K562 (cell line): ENCODE data around the gene TMC8. TPM values are rescaled to one million over a fixed set of nuclear protein-coding genes. Genes with fewer than 3 reads are reported as not detected.

Experiments used
- HDAC1 ChIP-seq, 2 experiments: fragments of 450-650 bp; IDR thresholded peaks; 2 replicates each; pipeline ENCODE4 v1.6.1; 2016 to 2017; ENCODE audit warnings: inconsistent platforms in 1 of 2, mild to moderate bottlenecking in 1 of 2, moderate library complexity in 1 of 2
- HLTF ChIP-seq: fragments of 450-650 bp; IDR thresholded peaks from 2 replicates; pipeline ENCODE4 v1.6.1; 2016
- MAZ ChIP-seq, 2 experiments: fragments of 450-650 bp in 1 of 2; sonication (generic) in 1 of 2; formaldehyde crosslinking; IDR thresholded peaks in 1 of 2; conservative IDR thresholded peaks in 1 of 2; 2 replicates each; pipeline versions ENCODE4 v1.4.0 to v1.5.0; 2020; ENCODE audit warnings: mild to moderate bottlenecking in 1 of 2, missing genetic modification reagents in 1 of 2
- MBD2 ChIP-seq: sonication (generic); IDR thresholded peaks from 2 replicates; pipeline ENCODE4 v1.6.1; 2016; ENCODE audit warnings: low read depth, borderline replicate concordance
- MEF2D ChIP-seq: conservative IDR thresholded peaks from 2 replicates; pipeline ENCODE4 v1.6.1; 2016; ENCODE audit warnings: low read depth, missing genetic modification characterization, missing compliant biosample characterization
- MTA1 ChIP-seq: fragments of 450-650 bp; IDR thresholded peaks from 2 replicates; pipeline ENCODE4 v1.6.1; 2017; ENCODE audit warnings: borderline replicate concordance
- NCOA1 ChIP-seq: fragments of 450-650 bp; IDR thresholded peaks from 2 replicates; pipeline ENCODE4 v1.6.1; 2016; ENCODE audit warnings: low read depth
- NFIC ChIP-seq: fragments of 450-650 bp; IDR thresholded peaks from 2 replicates; pipeline ENCODE4 v1.6.1; 2017; ENCODE audit warnings: mild to moderate bottlenecking, inconsistent platforms
- PML ChIP-seq: IDR thresholded peaks from 2 replicates; pipeline ENCODE4 v1.6.1; 2012; ENCODE audit warnings: low read length, inconsistent platforms
- SMARCC2 ChIP-seq: fragments of 450-650 bp; IDR thresholded peaks from 2 replicates; pipeline ENCODE4 v1.6.1; 2017; ENCODE audit warnings: antibody characterized with exemption, moderate library complexity, mild to moderate bottlenecking, low read depth
- TAF9B ChIP-seq: fragments of 450-650 bp; IDR thresholded peaks from 2 replicates; pipeline ENCODE4 v1.6.1; 2018; ENCODE audit warnings: mild to moderate bottlenecking; ENCODE audit not compliant: partially characterized antibody
- TCF3 ChIP-seq: sonication (generic); formaldehyde crosslinking; IDR thresholded peaks from 2 replicates; pipeline ENCODE4 v1.4.0; 2020; ENCODE audit warnings: mild to moderate bottlenecking, missing genetic modification reagents
- TRIM24 ChIP-seq, 2 experiments: fragments of 450-650 bp; IDR thresholded peaks; 2 replicates each; pipeline ENCODE4 v1.6.1; 2016
- ZBTB11 ChIP-seq, 3 experiments: fragments of 200-800 bp in 1 of 3; fragments of 250-450 bp in 1 of 3; fragments of 450-650 bp in 1 of 3; sonication (Bioruptor Pico) in 1 of 3; sonication (Bioruptor generic) in 1 of 3; formaldehyde crosslinking in 1 of 3; IDR thresholded peaks; 2 replicates each; pipeline versions ENCODE4 v1.6.1 to v1.8.0; 2016 to 2022; ENCODE audit warnings: mild to moderate bottlenecking in 2 of 3, missing genetic modification characterization in 2 of 3, missing compliant biosample characterization in 1 of 3, moderate library complexity in 1 of 3
- ZNF316 ChIP-seq: fragments of 450-650 bp; IDR thresholded peaks from 2 replicates; pipeline ENCODE4 v1.6.1; 2016
- polyA plus RNA-seq, 8 experiments: library from polyadenylated mRNA; depleted of rRNA in 4 of 8; stranded (reverse) in 5 of 8; unstranded in 3 of 8; fragments of >200 nt; fragmentation: Nextera tagmentation in 2 of 8; fragmentation: Illumina TruSeq in 1 of 8; extraction: Ambion mirVana in 2 of 8; extraction: Trizol in 1 of 8; gene quantifications; 2 replicates each; pipeline versions ENCODE4 v1.2.1 to v1.2.3, GENCODE V29; 2011 to 2014; ENCODE audit warnings: inconsistent platforms in 1 of 8, missing spikeins in 1 of 8
- total RNA-seq, 7 experiments: library from RNA; depleted of rRNA in 6 of 7; stranded (reverse); fragments of >200 nt in 6 of 7; fragmentation: Illumina TruSeq in 2 of 7; extraction: Trizol in 2 of 7; gene quantifications; 2 replicates each; pipeline versions ENCODE4 v1.2.1 to v1.2.3, GENCODE V29; 2011 to 2021; ENCODE audit warnings: low replicate concordance in 1 of 7
- TF ChIP-seq, protein P1 (sequence below), 2 experiments: fragments of 450-650 bp; IDR thresholded peaks; 2 replicates each; pipeline ENCODE4 v1.6.1; 2016
- TF ChIP-seq, protein P2 (sequence below): sonication (generic); formaldehyde crosslinking; IDR thresholded peaks from 2 replicates; pipeline ENCODE4 v1.8.1; 2023; ENCODE audit warnings: missing genetic modification reagents, mild to moderate bottlenecking, borderline replicate concordance

The TMC8 gene
- total and polyA plus RNA-seq, 9 of the 15 experiments (the other 6 are each of a cell fraction or from before 2014, with no cell fraction given): 0.13 to 10.9 (median 2.8) TPM

- TF ChIP-seq, protein P1, sequence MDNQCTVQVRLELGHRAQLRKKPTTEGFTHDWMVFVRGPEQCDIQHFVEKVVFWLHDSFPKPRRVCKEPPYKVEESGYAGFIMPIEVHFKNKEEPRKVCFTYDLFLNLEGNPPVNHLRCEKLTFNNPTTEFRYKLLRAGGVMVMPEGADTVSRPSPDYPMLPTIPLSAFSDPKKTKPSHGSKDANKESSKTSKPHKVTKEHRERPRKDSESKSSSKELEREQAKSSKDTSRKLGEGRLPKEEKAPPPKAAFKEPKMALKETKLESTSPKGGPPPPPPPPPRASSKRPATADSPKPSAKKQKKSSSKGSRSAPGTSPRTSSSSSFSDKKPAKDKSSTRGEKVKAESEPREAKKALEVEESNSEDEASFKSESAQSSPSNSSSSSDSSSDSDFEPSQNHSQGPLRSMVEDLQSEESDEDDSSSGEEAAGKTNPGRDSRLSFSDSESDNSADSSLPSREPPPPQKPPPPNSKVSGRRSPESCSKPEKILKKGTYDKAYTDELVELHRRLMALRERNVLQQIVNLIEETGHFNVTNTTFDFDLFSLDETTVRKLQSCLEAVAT (IDR thresholded peaks at IDR 0.05): peak in 1 of 2 experiments; percentile 95; a peak in 2 of 4 replicates
- TF ChIP-seq, protein P2, sequence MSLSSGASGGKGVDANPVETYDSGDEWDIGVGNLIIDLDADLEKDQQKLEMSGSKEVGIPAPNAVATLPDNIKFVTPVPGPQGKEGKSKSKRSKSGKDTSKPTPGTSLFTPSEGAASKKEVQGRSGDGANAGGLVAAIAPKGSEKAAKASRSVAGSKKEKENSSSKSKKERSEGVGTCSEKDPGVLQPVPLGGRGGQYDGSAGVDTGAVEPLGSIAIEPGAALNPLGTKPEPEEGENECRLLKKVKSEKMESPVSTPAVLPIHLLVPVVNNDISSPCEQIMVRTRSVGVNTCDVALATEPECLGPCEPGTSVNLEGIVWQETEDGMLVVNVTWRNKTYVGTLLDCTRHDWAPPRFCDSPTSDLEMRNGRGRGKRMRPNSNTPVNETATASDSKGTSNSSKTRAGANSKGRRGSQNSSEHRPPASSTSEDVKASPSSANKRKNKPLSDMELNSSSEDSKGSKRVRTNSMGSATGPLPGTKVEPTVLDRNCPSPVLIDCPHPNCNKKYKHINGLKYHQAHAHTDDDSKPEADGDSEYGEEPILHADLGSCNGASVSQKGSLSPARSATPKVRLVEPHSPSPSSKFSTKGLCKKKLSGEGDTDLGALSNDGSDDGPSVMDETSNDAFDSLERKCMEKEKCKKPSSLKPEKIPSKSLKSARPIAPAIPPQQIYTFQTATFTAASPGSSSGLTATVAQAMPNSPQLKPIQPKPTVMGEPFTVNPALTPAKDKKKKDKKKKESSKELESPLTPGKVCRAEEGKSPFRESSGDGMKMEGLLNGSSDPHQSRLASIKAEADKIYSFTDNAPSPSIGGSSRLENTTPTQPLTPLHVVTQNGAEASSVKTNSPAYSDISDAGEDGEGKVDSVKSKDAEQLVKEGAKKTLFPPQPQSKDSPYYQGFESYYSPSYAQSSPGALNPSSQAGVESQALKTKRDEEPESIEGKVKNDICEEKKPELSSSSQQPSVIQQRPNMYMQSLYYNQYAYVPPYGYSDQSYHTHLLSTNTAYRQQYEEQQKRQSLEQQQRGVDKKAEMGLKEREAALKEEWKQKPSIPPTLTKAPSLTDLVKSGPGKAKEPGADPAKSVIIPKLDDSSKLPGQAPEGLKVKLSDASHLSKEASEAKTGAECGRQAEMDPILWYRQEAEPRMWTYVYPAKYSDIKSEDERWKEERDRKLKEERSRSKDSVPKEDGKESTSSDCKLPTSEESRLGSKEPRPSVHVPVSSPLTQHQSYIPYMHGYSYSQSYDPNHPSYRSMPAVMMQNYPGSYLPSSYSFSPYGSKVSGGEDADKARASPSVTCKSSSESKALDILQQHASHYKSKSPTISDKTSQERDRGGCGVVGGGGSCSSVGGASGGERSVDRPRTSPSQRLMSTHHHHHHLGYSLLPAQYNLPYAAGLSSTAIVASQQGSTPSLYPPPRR (CRISPR knock-in tag): peak; percentile 29; the same call in 1 of the 2 replicates
- TF ChIP-seq TCF3 (CRISPR knock-in tag) (peak; percentile 95), MTA1 (peak; percentile 69; the same call in 1 of the 2 replicates), MBD2 (peak; percentile 51; the same call in 1 of the 2 replicates), TAF9B (peak; percentile 52), NCOA1 (peak; percentile 83; the same call in 1 of the 2 replicates), SMARCC2 (peak; percentile 77; the same call in 1 of the 2 replicates), PML (peak; percentile 50; the same call in 1 of the 2 replicates), NFIC (peak; percentile 83), MAZ (CRISPR knock-in tag; conservative IDR thresholded peaks at IDR 0.05 in 1 of 2, IDR thresholded peaks at IDR 0.05 in 1 of 2) (peak; percentile 33 to 42; a peak in 2 of 4 replicates), ZBTB11 (CRISPR knock-in tag; IDR thresholded peaks at IDR 0.05) (peak in 1 of 3 experiments; percentile 68; a peak in 2 of 6 replicates), ZNF316 (peak; percentile 85), HLTF (0 out of 2 replicates have a peak, but pooled peaks have one; percentile 29), TRIM24 (IDR thresholded peaks at IDR 0.05) (peak; percentile 73 to 87; a peak in 3 of 4 replicates), MEF2D (tag) (peak; percentile 89), HDAC1 (IDR thresholded peaks at IDR 0.05) (peak; percentile 10 to 86; a peak in 2 of 4 replicates)
These were observed 48.2 kb upstream of the TMC8 start (continued) for GRCh38 chr17:78082355-78082872.
